Posterior cingulate gyrus (tissue), 11 donors: ENCODE results near the gene PRSS58.

Experiments used
- DNase-seq, 10 donors: peaks; one replicate each; pipeline versions ENCODE4 v3.0.0 to v3.0.0-alpha.2; 2020 to 2021; ENCODE audit warnings: mixed read lengths in 3 of 10
- intact Hi-C: fragments of 100-400 bp; cut with DNase I; formaldehyde crosslinking; loops from one replicate; pipeline ENCODE4 v1.15.1; 2023

The PRSS58 gene

DNA sequence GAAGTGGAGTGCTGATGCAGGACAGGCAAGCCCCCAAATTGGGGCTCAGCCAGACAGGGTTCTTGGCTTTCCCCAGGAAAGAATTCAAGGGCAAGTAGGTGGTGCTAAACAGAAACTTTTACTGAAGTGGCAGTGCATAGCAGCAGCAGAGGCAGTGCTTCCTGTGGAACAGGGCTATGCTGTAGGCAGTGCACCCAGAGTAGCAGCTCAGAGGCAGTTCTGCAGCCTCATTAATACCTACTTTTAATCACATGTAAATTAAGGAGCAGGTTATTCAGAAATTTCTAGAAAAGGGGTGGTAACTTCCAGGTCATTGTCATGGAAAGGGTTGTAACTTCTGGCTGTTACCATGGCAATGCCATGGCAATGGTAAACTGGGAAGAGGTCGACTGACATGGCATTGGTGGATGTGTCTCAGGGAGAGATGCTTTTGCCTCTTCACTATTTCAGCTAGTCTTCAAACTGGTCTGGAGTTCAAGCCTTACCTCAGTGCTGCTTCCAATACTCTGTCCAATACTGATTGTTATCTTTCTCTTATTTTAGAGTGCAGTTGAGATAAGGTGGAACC is 29.2 kb downstream of the PRSS58 start:
- no peak for DNase-seq
- intact Hi-C loops, result no loop called here
